Frontal cortex (tissue), 4 donors: ENCODE data around the gene COX6B1. TPM values are rescaled to one million over a fixed set of nuclear protein-coding genes. Genes with fewer than 3 reads are reported as not detected.
"Not testable (repeated sequence)": the region's sequence is repeated elsewhere in the genome, so short reads cannot be mapped to it uniquely, and the experiment has no call there.

Experiments used
- DNase-seq, 2 donors: peaks; one replicate each; pipeline ENCODE4 v3.0.0; 2012; ENCODE audit warnings: low spot score in 2 of 2
- FAIRE-seq: peaks from 2 replicates; lab custom pipeline; 2012; peaks lifted over from hg19 to GRCh38; lab: Jason Lieb, UNC
- total RNA-seq: library from RNA; depleted of rRNA; stranded (reverse); fragments of >200 nt; gene quantifications from one replicate; pipeline ENCODE4 v1.2.3, GENCODE V29; 2014
- donor health status: control.
- donor health status: control.
- donor health status: control.

COX6B1 gene
- total RNA-seq, 1 donor from 2014 or later: 210 TPM

- DNase-seq: no peak
- FAIRE-seq: no peak
Observed at GRCh38 chr19:35661995-35662340, 13.8 kb downstream of the COX6B1 start.

GRCh38 chr19:35663981-35664380 is 15.9 kb downstream of the COX6B1 start:
- FAIRE-seq: no peak

GRCh38 chr19:35665157-35665556 is 17.0 kb downstream of the COX6B1 start:
- DNase-seq (no peak), FAIRE-seq (no peak)

More at GRCh38 chr19:35663981-35664380, 15.9 kb downstream of the COX6B1 start:
- DNase-seq: no peak

- no peak for FAIRE-seq
Observed at GRCh38 chr19:35665604-35666003, 17.5 kb downstream of the COX6B1 start.

GRCh38 chr19:35666251-35666913 is 18.3 kb downstream of the COX6B1 start, which contains the start of gene UPK1A:
UPK1A (plus strand) TSS chr19:35666517; CDS start chr19:35666813, 296 bp downstream.
- DNase-seq (no peak), FAIRE-seq (no peak)

More at GRCh38 chr19:35665604-35666003, 17.5 kb downstream of the COX6B1 start:
- DNase-seq: no peak

- DNase-seq: no peak
- no peak for FAIRE-seq
Observed at GRCh38 chr19:35669566-35669965, 21.4 kb downstream of the COX6B1 start.

- FAIRE-seq (no peak), DNase-seq (no peak)
Observed at GRCh38 chr19:35669974-35670373, 21.9 kb downstream of the COX6B1 start.

GRCh38 chr19:35670686-35671085 is 22.6 kb downstream of the COX6B1 start:
- no peak for DNase-seq
- FAIRE-seq: no peak

- DNase-seq (no peak), FAIRE-seq (no peak)
Observed at GRCh38 chr19:35671818-35672217, 23.7 kb downstream of the COX6B1 start.

GRCh38 chr19:35673121-35673804 is 25.1 kb downstream of the COX6B1 start:
- DNase-seq: no peak
- FAIRE-seq: no peak

GRCh38 chr19:35675589-35676140 is 27.5 kb downstream of the COX6B1 start:
- no peak for DNase-seq
- FAIRE-seq: no peak

- no peak for DNase-seq
- FAIRE-seq: no peak
Observed at GRCh38 chr19:35689836-35690235, 41.7 kb downstream of the COX6B1 start.

- DNase-seq, FAIRE-seq: not testable (repeated sequence)
Observed at GRCh38 chr19:35691106-35691505, 43.0 kb downstream of the COX6B1 start.

- no peak for FAIRE-seq
- no peak for DNase-seq
Observed at GRCh38 chr19:35692010-35692409, 43.9 kb downstream of the COX6B1 start.

- DNase-seq: no peak
- no peak for FAIRE-seq
Observed at GRCh38 chr19:35693422-35693821, 45.3 kb downstream of the COX6B1 start.

- no peak for FAIRE-seq
- DNase-seq: peak; percentile 78 to 87
Observed at GRCh38 chr19:35693835-35694599, 45.9 kb downstream of the COX6B1 start.

- DNase-seq (no peak), FAIRE-seq (no peak)
Observed at GRCh38 chr19:35695895-35696422, 47.8 kb downstream of the COX6B1 start.

- DNase-seq: no peak
- FAIRE-seq: no peak
Observed at GRCh38 chr19:35696835-35697234, 48.7 kb downstream of the COX6B1 start.

GRCh38 chr19:35702223-35703012 is 54.3 kb downstream of the COX6B1 start:
- FAIRE-seq: peak; percentile 81
- peak; percentile 91 to 97 for DNase-seq
